Fibroblast of skin of left biceps (primary cell): ENCODE results near the gene PDIA2.
"Not testable (repeated sequence)": the region's sequence is repeated elsewhere in the genome, so short reads cannot be mapped to it uniquely, and the experiment has no call there.

Source experiments
- DNase-seq, 2 experiments: peaks; one replicate each; pipeline ENCODE4 v3.0.0-alpha.2; 2013; ENCODE audit warnings: low read depth in 2 of 2

The PDIA2 gene

DNA sequence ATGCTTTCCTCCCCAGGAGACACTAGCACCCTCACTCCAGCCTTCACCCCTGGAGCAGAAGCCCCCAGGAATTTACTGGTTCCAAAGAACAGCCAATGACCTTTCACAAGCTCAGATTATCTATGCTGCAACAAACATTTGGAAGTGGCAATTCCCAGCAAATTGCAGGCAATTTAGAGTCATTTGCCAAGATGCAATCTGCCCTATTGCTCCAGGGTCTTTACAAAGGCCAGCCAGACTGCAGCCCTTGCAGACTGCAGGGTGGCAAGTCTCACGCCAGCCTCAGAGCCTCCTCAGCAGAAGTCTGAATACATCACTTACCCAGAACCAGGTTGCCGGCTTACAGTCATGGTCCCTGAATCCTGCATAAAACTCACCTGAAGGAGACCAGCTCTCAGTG, 47.8 kb downstream of the PDIA2 start:
- no peak for DNase-seq

DNA sequence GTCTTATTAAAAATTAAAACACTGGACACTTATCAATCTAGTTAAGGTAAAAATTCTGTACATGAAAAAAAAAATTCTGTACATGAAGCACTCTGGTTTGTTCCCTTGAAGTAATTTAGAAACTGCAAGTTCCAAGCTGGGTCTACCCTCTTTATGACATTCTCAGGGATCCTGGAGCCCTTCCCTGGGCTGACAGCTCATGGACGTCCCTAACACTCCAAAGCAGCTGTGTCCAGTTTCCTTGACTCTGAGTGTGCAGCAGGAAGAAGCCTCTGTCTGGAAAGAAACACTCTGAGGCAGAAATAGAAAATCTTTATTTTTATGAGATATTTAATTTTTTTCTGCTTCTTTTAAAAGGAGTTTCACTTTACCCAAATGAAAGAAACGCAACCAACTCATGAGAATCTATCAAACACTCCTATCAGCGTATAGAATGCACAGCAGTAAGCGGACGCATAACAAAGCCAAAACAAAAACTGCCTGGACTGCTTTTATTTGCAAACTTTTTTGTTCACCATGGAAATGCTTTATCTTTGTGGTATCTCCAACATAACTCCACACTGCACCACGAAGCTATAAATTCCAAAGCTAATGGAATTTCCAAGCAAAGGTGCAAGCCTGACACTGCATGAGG, 48.3 kb downstream of the PDIA2 start:
- DNase-seq, result not testable (repeated sequence)

DNA sequence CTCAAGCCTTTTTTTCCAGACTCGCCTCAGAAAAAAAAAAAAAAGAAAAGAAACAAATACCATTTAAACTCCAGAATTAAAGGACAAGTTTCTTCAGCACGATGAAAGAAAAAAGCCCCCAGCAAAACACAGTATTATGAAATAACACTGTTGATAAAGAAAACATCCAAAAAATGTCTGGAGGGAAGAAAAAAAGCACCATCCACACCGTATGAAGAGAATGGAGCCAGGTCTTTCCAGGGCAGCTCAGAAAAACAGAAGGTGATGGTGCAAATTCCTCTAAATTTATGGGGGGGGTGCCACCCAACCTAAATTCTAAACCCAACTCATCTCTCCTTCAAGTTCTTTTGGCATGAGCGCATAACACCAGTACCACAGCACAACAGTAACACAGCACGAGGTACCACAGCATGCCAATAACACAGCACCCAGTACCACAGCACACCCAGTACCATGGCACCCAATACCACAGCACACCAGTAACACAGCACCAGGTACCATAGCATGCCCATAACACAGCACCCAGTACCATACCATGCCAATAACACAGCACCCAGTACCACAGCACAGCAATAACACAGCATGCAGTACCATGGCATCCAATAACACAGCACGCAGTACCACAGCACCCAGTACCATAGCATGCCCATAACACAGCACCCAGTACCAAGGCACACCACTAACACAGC, 50.6 kb downstream of the PDIA2 start:
- no peak for DNase-seq

DNA sequence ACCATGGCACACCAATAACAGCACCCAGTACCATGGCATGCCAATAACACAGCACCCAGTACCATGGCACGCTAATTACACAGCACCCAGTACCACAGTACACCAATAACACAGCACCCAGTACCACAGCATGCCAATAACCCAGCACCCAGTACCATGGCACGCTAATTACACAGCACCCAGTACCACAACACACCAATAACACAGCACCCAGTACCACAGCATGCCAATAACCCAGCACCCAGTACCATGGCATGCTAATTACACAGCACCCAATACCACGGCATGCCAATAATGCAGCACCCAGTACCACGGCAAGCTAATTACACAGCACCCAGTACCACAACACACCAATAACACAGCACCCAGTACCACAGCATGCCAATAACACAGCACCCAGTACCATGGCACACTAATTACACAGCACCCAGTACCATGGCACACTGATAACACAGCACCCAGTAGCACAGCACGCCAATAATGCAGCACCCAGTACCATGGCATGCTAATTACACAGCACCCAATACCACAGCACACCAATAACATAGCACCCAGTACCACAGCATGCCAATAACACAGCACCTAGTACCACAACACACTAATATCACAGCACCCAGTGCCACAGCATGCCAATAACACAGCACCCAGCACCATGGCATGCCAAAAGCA, 51.3 kb downstream of the PDIA2 start:
- DNase-seq, result not testable (repeated sequence)

DNA sequence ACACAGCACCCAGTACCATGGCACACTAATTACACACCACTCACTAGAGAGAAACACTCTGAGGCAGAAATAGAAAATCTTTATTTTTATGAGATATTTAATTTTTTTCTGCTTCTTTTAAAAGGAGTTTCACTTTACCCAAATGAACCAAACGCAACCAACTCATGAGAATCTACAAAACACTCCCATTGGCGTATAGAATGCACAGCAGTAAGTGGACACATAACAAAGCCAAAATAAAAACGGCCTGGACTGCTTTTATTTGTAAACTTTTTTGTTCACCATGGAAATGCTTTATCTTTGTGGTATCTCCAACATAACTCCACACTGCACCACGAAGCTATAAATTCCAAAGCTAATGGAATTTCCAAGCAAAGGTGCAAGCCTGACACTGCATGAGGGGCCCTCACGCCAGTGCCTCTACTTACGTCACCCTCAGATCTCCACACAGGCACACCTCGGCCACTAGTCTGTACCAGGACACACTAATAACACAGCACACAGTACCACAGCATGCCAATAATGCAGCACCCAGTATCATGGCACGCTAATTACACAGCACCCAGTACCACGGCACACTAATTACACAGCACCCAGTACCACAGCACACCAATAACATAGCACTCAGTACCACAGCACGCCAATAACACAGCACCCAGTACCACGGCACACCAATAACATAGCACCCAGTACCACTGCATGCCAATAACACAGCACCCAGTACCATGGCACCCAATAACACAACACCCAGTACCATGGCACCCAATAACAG, 52.1 kb downstream of the PDIA2 start:
- DNase-seq, result not testable (repeated sequence)

DNA sequence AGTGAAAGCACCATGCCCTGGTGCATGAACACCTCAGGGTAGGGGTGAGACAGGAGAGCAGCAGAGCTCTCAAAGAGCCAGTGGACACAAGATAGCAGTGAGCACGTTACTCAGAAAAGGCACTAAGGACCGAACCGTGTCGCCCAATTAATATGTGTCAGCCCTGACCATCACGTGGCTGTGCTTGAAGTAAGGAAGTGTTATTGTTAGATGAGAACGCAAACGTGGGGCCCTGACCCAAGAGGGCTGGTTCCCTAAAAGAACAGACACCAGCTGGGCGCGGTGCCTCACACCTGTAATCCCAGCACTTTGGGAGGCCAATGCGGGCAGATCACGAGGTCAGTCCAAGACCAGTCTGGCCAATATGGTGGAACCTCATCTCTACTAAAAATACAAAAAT, 53.3 kb downstream of the PDIA2 start:
- no peak for DNase-seq
